ENCODE results near the gene CNTN5. TPM values are rescaled to one million over a fixed set of nuclear protein-coding genes. Genes with fewer than 3 reads are reported as not detected.
A peak's percentile ranks its signal among the peaks of the same experiment; 100 is the strongest.
"Not testable (repeated sequence)": the region's sequence is repeated elsewhere in the genome, so short reads cannot be mapped to it uniquely, and the experiment has no call there.

CNTN5 gene
- total RNA-seq, 1 experiment from 2014 or later: not detected

- DNase-seq (ENCODE audit: low read depth): no peak
These were observed 1167.5 kb downstream of the CNTN5 start for GRCh38 chr11:100188137-100188783.

DNA sequence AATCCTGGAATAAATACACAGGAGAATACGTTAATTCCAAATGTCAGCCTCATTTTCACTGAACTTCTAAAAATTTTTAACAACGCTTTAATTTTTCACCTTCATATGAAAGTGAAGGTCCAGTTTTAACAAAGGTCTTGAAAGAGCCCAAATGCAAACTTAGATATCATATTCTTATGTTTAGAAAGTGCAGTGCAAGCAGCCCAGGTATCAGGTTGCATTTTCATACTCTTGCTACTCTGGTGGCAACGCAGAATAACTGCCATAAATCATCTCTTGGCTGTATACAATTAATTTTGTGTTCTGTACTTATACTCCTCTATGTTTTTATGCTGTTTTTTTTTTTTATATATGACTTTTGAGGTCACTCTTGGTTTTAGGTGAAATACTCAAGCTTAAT is 1169.6 kb downstream of the CNTN5 start:
- DNase-seq (ENCODE audit: low read depth): no peak

DNA sequence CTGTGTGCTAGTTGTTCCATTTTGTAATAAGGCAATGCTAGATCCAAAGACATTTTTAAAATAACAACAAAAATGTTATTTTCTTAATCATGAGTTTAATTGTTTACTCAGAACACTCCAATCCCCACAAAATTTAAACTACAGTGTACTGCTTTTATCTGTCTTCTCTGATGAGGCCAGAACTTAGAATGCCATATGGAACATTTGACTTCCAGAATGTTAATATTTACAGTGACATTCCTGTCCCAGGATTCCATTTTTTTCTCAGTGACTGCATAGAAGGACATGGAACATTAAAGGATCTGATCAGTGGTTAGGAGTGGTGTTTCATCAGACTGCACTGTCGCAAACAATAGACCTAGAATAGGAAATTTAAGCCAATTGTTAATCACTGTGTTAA is 1171.4 kb downstream of the CNTN5 start:
- no peak for DNase-seq (ENCODE audit: low read depth)

DNA sequence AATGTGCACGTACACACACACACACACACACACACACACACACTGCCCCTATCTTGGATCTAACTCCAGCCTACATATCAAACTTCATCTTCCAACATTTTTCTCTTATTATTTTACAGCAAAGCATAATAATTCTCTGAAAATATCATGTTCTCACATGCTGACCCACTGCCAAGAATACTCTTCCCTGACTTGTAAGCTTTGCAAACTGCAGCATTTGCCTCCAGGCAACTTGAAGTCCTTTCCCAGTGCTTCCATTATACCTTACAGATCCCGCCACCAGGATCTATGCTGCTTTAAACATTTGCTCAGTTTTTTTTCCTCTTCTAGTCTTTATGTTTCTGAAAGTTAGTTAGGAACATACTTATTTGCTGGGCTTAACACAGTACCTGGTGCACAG is 1183.0 kb downstream of the CNTN5 start:
- DNase-seq (ENCODE audit: low read depth): no peak

- DNase-seq (ENCODE audit: low read depth): peak; percentile 15
These were observed 1185.2 kb downstream of the CNTN5 start for GRCh38 chr11:100205926-100206325.

DNA sequence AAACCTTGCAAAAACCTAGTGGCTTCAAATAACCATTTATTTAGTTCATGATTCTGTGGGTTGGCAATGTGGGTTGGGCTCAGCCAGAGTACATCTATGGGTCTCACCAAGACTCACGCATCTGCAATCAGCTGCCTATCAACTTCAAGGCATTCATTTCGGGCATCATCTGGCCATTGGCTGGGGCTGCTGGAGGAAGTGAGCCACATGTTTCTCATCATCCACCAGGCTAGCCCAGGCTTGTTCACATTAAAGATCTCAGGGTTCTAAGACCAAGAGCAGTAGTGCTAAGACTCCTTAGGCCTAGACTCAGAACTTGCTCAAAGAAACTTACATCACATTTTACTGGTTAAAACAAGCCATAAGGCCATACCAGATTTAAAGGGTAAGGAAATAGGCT is 1187.5 kb downstream of the CNTN5 start:
- DNase-seq (ENCODE audit: low read depth): peak; percentile 42

- no peak for DNase-seq (ENCODE audit: low read depth)
These were observed 1194.0 kb downstream of the CNTN5 start for GRCh38 chr11:100214791-100215190.

GRCh38 chr11:100220801-100221200 is 1200.1 kb downstream of the CNTN5 start:
- DNase-seq (ENCODE audit: low read depth): no peak

DNA sequence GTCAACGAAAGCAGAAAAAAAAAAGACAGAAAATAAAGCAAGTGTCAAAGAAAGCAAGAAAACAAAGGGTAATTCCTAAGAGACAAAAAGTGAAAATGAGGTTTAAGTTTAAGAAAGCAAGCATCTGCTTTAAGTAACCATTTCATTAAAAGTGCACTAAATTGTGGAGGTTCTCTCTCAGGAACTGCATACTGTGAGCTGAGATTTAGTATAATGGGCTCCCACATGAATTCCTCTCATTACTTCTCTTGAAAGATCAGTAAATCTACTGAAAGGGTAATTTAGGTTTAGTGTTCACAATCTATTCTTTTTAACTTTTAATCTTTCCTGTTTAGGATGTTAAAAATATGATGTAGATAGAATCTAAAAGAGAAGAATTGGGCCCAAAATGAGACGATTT is 1201.0 kb downstream of the CNTN5 start:
- DNase-seq (ENCODE audit: low read depth): no peak

DNA sequence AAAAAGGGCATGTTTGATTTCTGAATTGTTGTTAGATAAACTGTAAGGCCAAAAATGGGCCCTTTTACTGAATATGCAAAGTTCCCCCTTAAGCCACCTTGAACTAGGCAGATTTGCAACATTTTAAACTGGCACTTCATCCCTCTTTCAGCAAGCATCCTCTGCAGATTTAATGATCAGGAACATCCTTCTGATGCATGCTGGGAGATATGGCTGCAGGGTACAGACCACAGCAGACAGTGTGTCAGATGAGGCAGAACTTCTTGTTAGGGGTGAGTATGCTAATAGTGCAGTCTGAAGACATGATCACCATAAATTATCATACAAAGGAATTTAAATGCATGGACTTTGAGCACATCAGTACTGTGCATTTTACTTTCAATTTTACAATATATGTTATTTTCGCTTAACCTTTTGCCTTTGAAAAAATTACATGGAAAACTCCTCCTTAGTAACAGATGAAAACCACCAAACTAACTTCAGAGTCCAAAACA is 1203.8 kb downstream of the CNTN5 start:
- DNase-seq (ENCODE audit: low read depth): no peak

- DNase-seq (ENCODE audit: low read depth): no peak
These were observed 1208.3 kb downstream of the CNTN5 start for GRCh38 chr11:100229086-100229485.

DNA sequence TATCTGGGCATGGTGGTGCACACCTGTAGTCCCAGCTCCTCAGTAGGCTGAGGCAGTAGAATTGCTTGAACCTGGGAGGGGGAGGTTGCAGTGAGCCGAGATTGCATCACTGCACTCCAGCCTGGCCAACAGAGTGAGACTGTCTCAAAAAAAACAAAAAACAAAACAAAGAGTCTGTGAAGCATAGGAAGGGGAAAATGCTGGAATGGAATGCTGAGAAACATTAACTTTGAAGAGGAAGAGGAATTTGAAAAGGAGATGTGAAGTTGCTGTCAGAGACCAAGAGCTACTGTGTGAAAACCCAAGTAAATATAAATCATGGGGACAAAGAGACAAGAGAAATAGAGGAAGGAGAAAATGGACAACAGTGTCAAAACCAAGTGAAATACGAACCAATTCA is 1211.3 kb downstream of the CNTN5 start:
- DNase-seq (ENCODE audit: low read depth): no peak

GRCh38 chr11:100235085-100235484 is 1214.3 kb downstream of the CNTN5 start:
- no peak for DNase-seq (ENCODE audit: low read depth)

GRCh38 chr11:100240025-100240539 is 1219.3 kb downstream of the CNTN5 start:
- DNase-seq (ENCODE audit: low read depth): no peak

- DNase-seq (ENCODE audit: low read depth): peak; percentile 13
These were observed 1227.0 kb downstream of the CNTN5 start for GRCh38 chr11:100247704-100248103.

- not testable (repeated sequence) for DNase-seq (ENCODE audit: low read depth)
These were observed 1236.6 kb downstream of the CNTN5 start for GRCh38 chr11:100257238-100257803.

DNA sequence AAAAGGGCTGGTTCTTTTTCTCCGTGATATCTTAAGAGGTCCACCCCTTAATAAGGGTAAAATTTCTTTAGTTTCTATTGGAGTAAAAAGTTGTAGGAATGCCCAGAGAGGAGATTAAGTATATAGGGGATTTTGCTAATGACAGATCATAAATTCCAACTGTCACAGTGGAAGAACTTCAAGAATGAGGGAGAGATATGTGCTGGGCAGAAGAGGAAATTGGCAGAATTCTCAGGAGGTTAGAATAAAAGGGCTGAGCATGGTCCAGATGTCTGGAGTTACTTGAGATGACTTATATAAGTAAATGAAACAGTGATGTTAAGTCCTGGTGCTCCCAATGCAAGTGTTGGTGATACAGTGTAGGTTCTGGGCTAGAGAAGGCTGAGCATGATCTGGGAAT is 1248.8 kb downstream of the CNTN5 start:
- no peak for DNase-seq (ENCODE audit: low read depth)

GRCh38 chr11:100273066-100273815 is 1252.5 kb downstream of the CNTN5 start:
- no peak for DNase-seq (ENCODE audit: low read depth)

DNA sequence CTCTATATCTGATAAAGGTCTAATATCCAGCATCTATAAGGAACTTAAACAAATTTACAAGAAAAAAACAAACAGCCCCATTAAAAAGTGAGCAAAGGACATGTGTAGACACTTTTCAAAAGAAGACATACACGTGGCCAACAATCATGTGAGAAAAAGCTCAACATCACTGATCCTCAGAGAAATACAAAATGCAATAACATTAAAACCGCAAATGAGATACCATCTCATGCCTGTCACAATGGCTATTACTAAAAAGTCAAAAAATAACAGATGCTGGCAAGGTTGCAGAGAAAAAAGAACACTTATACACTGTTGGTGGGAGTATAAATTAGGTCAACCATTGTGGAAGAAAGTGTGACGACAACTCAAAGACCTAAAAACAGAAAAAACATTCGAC is 1253.7 kb downstream of the CNTN5 start:
- DNase-seq (ENCODE audit: low read depth): not testable (repeated sequence)

DNA sequence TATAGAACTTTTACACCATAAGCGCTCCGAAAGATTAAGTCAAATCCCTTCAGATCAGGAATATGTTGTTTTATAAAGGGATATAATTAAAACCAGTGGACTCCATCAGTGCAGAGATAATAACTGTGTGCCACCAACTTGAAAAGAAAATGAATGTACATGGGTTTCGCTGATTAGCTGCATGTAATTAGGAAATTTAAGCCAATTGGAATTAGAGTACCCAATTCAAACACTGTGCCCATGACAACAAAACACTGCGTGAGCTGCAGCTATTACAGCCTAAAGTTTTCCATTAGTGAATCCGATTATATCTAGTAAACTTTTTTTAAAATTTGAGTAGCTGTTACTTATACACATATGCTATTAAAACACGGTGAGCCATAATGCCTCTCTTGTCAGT is 1274.0 kb downstream of the CNTN5 start:
- no peak for DNase-seq (ENCODE audit: low read depth)

- no peak for DNase-seq (ENCODE audit: low read depth)
These were observed 1275.4 kb downstream of the CNTN5 start for GRCh38 chr11:100296051-100296679.

DNA sequence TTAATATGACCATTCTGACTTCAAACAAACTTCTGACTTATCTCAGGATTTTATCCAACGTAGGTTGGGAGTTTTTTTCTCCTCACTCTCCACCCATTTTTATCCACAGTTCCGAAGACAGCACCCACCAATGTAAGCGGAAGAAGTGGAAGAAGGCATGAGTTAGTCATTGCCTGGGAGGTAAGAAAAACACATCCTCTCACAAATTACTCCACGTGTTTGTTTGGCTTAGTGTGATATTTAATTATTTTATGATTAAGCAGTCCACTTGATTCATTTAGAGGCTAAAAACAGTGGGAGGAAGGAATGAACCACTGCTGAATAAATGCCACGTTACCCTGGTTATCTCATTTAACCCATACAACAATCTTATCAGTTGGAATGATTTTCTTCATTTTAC is 1276.8 kb downstream of the CNTN5 start:
- no peak for DNase-seq (ENCODE audit: low read depth)

All from HT1080 (cell line).